HepG2 (cell line): ENCODE data around the gene MAN2A1. TPM values are rescaled to one million over a fixed set of nuclear protein-coding genes. Genes with fewer than 3 reads are reported as not detected.

Source experiments
- ATAC-seq: fragments of 200-7000 bp; cut with Tn5 transposase; 3 replicates; pipeline ENCODE4 v1.9.1; 2020; ENCODE audit warnings: mild to moderate bottlenecking, moderate library complexity
- BruUV-seq: library from RNA; stranded (reverse); fragments of 400-500 nt; replicated peaks from 2 replicates; lab custom pipeline; 2021; lab: Mats Ljungman, UMichigan
- CTCF ChIA-PET: fragments of 300-600 bp; formaldehyde crosslinking; extraction: SDS; loops from one replicate; lab custom pipeline; 2021; ENCODE audit warnings: low total read pairs, inconsistent platforms, low intra/inter-chr PET ratio; lab: Yijun Ruan, JAX
- POLR2A ChIA-PET: fragments of 350-600 bp; sonication (Branson Sonifier 250); formaldehyde crosslinking; loops from one replicate; lab custom pipeline; 2020; ENCODE audit warnings: antibody characterized with exemption, inconsistent platforms; lab: Yijun Ruan, JAX
- DNase-seq: peaks from one replicate; pipeline ENCODE4 v3.0.0-alpha.2; 2015; ENCODE audit warnings: low spot score
- FAIRE-seq: peaks from 3 replicates; lab custom pipeline; 2011; peaks lifted over from hg19 to GRCh38; lab: Jason Lieb, UNC
- H2AFZ ChIP-seq: one replicate; pipeline ENCODE4 v1.6.1; 2011; ENCODE audit warnings: low read length, inconsistent platforms
- H3K27ac ChIP-seq: fragments of 300-600 bp; 3 replicates; pipeline ENCODE4 v1.8.0; 2011; ENCODE audit warnings: mixed run types, mild to moderate bottlenecking, mixed read lengths, low read length, inconsistent platforms; ENCODE audit not compliant: insufficient read depth; ENCODE audit errors: extremely low read length
- H3K27me3 ChIP-seq, 2 experiments: fragments of 200-600 bp in 1 of 2; 2 replicates in 1 of 2; 3 replicates in 1 of 2; pipeline versions ENCODE4 v1.6.0 to v1.8.0; 2011; ENCODE audit warnings: low read length in 2 of 2, mild to moderate bottlenecking in 2 of 2, moderate library complexity in 2 of 2, inconsistent platforms in 1 of 2; ENCODE audit not compliant: insufficient read depth in 2 of 2, control insufficient read depth in 1 of 2
- H3K36me3 ChIP-seq, 2 experiments: fragments of 200-600 bp in 1 of 2; replicated peaks in 1 of 2; 2 replicates in 1 of 2; 3 replicates in 1 of 2; pipeline versions ENCODE4 v1.5.1 to v1.8.0; 2011; ENCODE audit warnings: low read length in 2 of 2, inconsistent platforms in 1 of 2; ENCODE audit not compliant: insufficient read depth in 2 of 2, control insufficient read depth in 1 of 2
- H3K4me1 ChIP-seq: 2 replicates; pipeline ENCODE4 v1.5.1; 2012; ENCODE audit warnings: low read length, inconsistent platforms; ENCODE audit not compliant: insufficient read depth
- H3K4me2 ChIP-seq: 2 replicates; pipeline ENCODE4 v1.6.0; 2011; ENCODE audit warnings: low read depth, low read length, inconsistent platforms
- H3K4me3 ChIP-seq, 3 experiments: fragments of 200-600 bp in 1 of 3; sonication (generic), shearing (Covaris generic) in 1 of 3; replicated peaks in 1 of 3; 2 replicates each; pipeline ENCODE4 v1.5.1; 2011 to 2016; ENCODE audit warnings: low read length in 3 of 3, inconsistent platforms in 2 of 3, low read depth in 2 of 3, mild to moderate bottlenecking in 2 of 3, control low read depth in 1 of 3, mixed read lengths in 1 of 3; ENCODE audit not compliant: insufficient read depth in 1 of 3
- H3K79me2 ChIP-seq: one replicate; pipeline ENCODE4 v1.6.1; 2011; ENCODE audit warnings: low read length, inconsistent platforms; ENCODE audit not compliant: insufficient read depth
- H3K9ac ChIP-seq: 2 replicates; pipeline ENCODE4 v1.6.0; 2011; ENCODE audit warnings: mild to moderate bottlenecking, low read depth, low read length, inconsistent platforms; ENCODE audit not compliant: insufficient read depth
- H3K9me3 ChIP-seq: 2 replicates; pipeline ENCODE4 v1.5.1; 2012; ENCODE audit warnings: mild to moderate bottlenecking, low read length
- H4K20me1 ChIP-seq: 2 replicates; pipeline ENCODE4 v1.6.0; 2011; ENCODE audit warnings: inconsistent platforms, mild to moderate bottlenecking, low read length, moderate library complexity; ENCODE audit not compliant: insufficient read depth
- ATF7-NPFF ChIP-seq: sonication (generic); formaldehyde crosslinking; IDR thresholded peaks from 2 replicates; pipeline ENCODE4 v1.8.1; 2023; ENCODE audit warnings: mild to moderate bottlenecking, low read depth, missing genetic modification reagents, moderate library complexity
- EP300 ChIP-seq, 3 experiments: sonication (generic) in 1 of 3; formaldehyde crosslinking in 1 of 3; IDR thresholded peaks; 2 replicates each; pipeline versions ENCODE4 v1.5.1 to v1.6.1; 2011 to 2020; ENCODE audit warnings: low read depth in 2 of 3, low read length in 2 of 3, borderline replicate concordance in 1 of 3, improper control_type of control experiment in 1 of 3, mild to moderate bottlenecking in 1 of 3, missing genetic modification reagents in 1 of 3, moderate library complexity in 1 of 3
- FOXA1 ChIP-seq, 2 experiments: fragments of 450-650 bp in 1 of 2; sonication (generic) in 1 of 2; formaldehyde crosslinking in 1 of 2; IDR thresholded peaks; 2 replicates each; pipeline versions ENCODE4 v1.4.0 to v1.6.1; 2016 to 2020; ENCODE audit warnings: missing genetic modification reagents in 1 of 2
- MLX ChIP-seq: IDR thresholded peaks from 2 replicates; pipeline ENCODE4 v1.6.1; 2016
- MTF2 ChIP-seq: sonication (generic); formaldehyde crosslinking; IDR thresholded peaks from 2 replicates; pipeline ENCODE4 v1.5.0; 2020; ENCODE audit warnings: missing genetic modification reagents, borderline replicate concordance
- PCBP2 ChIP-seq: fragments of 200-400 bp; formaldehyde crosslinking; optimal IDR thresholded peaks from 2 replicates; pipeline ENCODE3; 2018; ENCODE audit warnings: low read length, low read depth; ENCODE audit not compliant: poor library complexity, severe bottlenecking
- PHF21A ChIP-seq: sonication (generic); formaldehyde crosslinking; IDR thresholded peaks from 2 replicates; pipeline ENCODE4 v1.5.0; 2020; ENCODE audit warnings: mild to moderate bottlenecking, missing genetic modification reagents
- RBM39 ChIP-seq: fragments of 200-400 bp; formaldehyde crosslinking; IDR thresholded peaks from one replicate; pipeline ENCODE4 v1.6.1; 2018; ENCODE audit warnings: antibody characterized with exemption, mild to moderate bottlenecking, low read depth, low read length; ENCODE audit not compliant: poor library complexity, severe bottlenecking
- SALL1 ChIP-seq: sonication (generic); formaldehyde crosslinking; IDR thresholded peaks from 2 replicates; pipeline ENCODE4 v1.8.0; 2022; ENCODE audit warnings: mild to moderate bottlenecking, missing genetic modification reagents
- SMARCC2 ChIP-seq: fragments of 450-650 bp; IDR thresholded peaks from 2 replicates; pipeline ENCODE4 v1.6.1; 2017; ENCODE audit warnings: antibody characterized with exemption, mild to moderate bottlenecking
- ZNF12 ChIP-seq: sonication (generic); formaldehyde crosslinking; IDR thresholded peaks from 2 replicates; pipeline ENCODE4 v1.5.0; 2020; ENCODE audit warnings: missing genetic modification reagents
- ZNF501 ChIP-seq: sonication (generic); formaldehyde crosslinking; IDR thresholded peaks from 2 replicates; pipeline ENCODE4 v1.5.1; 2020; ENCODE audit warnings: mild to moderate bottlenecking, moderate library complexity, missing genetic modification reagents
- ZNF572 ChIP-seq: sonication (generic); formaldehyde crosslinking; IDR thresholded peaks from 2 replicates; pipeline ENCODE4 v1.5.1; 2020; ENCODE audit warnings: mild to moderate bottlenecking, missing genetic modification reagents
- ZNF605 ChIP-seq: sonication (generic); formaldehyde crosslinking; IDR thresholded peaks from 2 replicates; pipeline ENCODE4 v1.8.0; 2022; ENCODE audit warnings: mild to moderate bottlenecking, missing genetic modification reagents
- ZNF761 ChIP-seq: sonication (generic); formaldehyde crosslinking; conservative IDR thresholded peaks from 2 replicates; pipeline ENCODE4 v1.4.0; 2020; ENCODE audit warnings: mild to moderate bottlenecking, missing genetic modification reagents
- WGBS: methylation state at CpG from one replicate; pipeline ENCODE4 v1.1.6; 2017; ENCODE audit warnings: low lambda C conversion rate; 5-methylcytosine and 5-hydroxymethylcytosine counted together
- in situ Hi-C: cut with HindIII; loops from 2 replicates; pipeline ENCODE4 v1.10.0; 2017; ENCODE audit warnings: low pct_unique_long_range_greater_than_20kb; ENCODE audit not compliant: extremely low pct_ligation_motif_present
- intact Hi-C: fragments of 100-400 bp; cut with micrococcal nuclease; formaldehyde crosslinking; loops from one replicate; pipeline ENCODE4 v1.10.0; 2022; ENCODE audit not compliant: unreplicated experiment
- polyA plus RNA-seq, 8 experiments: library from polyadenylated mRNA; depleted of rRNA in 3 of 8; stranded (reverse) in 7 of 8; unstranded in 1 of 8; fragments of >200 nt; fragmentation: Illumina TruSeq in 4 of 8; extraction: Trizol in 4 of 8; gene quantifications; 2 replicates each; pipeline versions ENCODE4 v1.2.1 to v1.2.3, GENCODE V29; 2011 to 2016; ENCODE audit warnings: low read depth in 4 of 8, missing spikeins in 1 of 8, mixed read lengths in 1 of 8; ENCODE audit not compliant: insufficient read depth in 1 of 8
- total RNA-seq, 5 experiments: library from RNA; depleted of rRNA; stranded (reverse); fragments of >200 nt; fragmentation: Illumina TruSeq; extraction: Trizol; gene quantifications; 2 replicates each; pipeline ENCODE4 v1.2.3, GENCODE V29; 2016; ENCODE audit warnings: low read depth in 1 of 5

MAN2A1 gene
- total and polyA plus RNA-seq, 2 of the 13 experiments (the other 11 are each of a cell fraction or from before 2014, with no cell fraction given) = 56.2 to 80.5 TPM

GRCh38 chr5:109767184-109767995 lies 77.7 kb downstream of the MAN2A1 start:
- H3K4me2 ChIP-seq = no peak overlapping the region
- no TSS peak for BruUV-seq
- H3K9ac ChIP-seq = no peak overlapping the region
- no peak overlapping the region for H2AFZ ChIP-seq
- FAIRE-seq (no peak), DNase-seq (no peak), ATAC-seq (no peak)
- peaks cover 7 to 39% of the 10 kb centered on the region in 2 experiments for H3K36me3 ChIP-seq
- WGBS = 98% methylated on average over 4 of the region's 4 CpGs
- intact Hi-C loops = no loop called here
- POLR2A ChIA-PET = no interaction called here
- H3K4me1 ChIP-seq = no peaks in the 10 kb centered on the region
- no peak overlapping the region for H3K4me3 ChIP-seq
- no peak for TF ChIP-seq ZNF12 (CRISPR knock-in tag)
- TF ChIP-seq PCBP2 = no peak
- TF ChIP-seq ZNF501 (CRISPR knock-in tag) = no peak
- TF ChIP-seq, all 625 proteins: peak for 0
- Histone ChIP-seq H3K27me3 (no peaks in the 10 kb centered on the region), H3K27ac (no peak overlapping the region), H3K79me2 (peaks cover 3% of the 10 kb centered on the region), H3K9me3 (no peaks in the 10 kb centered on the region), H4K20me1 (no peaks in the 10 kb centered on the region)
- in situ Hi-C loops = no loop called here
- CTCF ChIA-PET = no interaction called here

DNA sequence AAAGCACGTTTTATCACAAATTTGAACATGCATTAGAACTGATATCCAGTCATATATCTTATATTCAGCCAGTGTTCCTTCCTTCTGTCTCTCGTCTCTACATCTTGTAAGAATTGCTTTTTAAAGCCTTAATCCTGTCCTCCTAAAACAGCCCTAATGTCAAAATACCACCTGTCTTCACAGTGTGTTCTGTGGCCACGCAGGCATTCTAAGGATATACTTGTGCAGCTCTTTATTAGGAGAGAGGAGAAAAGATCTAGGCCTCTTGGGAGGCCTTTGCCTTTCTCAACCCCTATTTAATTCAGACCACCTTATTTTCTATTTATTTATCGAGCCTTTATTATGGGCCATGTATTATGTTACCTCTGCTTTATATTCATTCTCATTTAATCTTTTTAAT lies 78.3 kb downstream of the MAN2A1 start:
- no peak for TF ChIP-seq SMARCC2
- TF ChIP-seq RBM39 = no peak
- no peak for TF ChIP-seq SALL1
- TF ChIP-seq ZNF605 (CRISPR knock-in tag) = no peak
- no peak for TF ChIP-seq ZNF572 (CRISPR knock-in tag)
- TF ChIP-seq ZNF761 (CRISPR knock-in tag) = no peak
- TF ChIP-seq EP300 (IDR thresholded peaks at IDR 0.05; ENCODE audit: low read depth in 2 of 2, low read length in 2 of 2) = no peak
- TF ChIP-seq EP300 (CRISPR knock-in tag; IDR thresholded peaks at IDR 0.05; ENCODE audit: borderline replicate concordance) = no peak
- TF ChIP-seq FOXA1 (IDR thresholded peaks at IDR 0.05) = no peak
- TF ChIP-seq FOXA1 (CRISPR knock-in tag; IDR thresholded peaks at IDR 0.05) = no peak
- TF ChIP-seq MTF2 (CRISPR knock-in tag) = no peak
- TF ChIP-seq ATF7-NPFF (CRISPR knock-in tag) = no peak
- no peak for TF ChIP-seq PHF21A (CRISPR knock-in tag)
- TF ChIP-seq MLX = no peak
- Histone ChIP-seq H3K4me3 (no peak overlapping the region), H4K20me1 (no peaks in the 10 kb centered on the region), H3K9me3 (no peaks in the 10 kb centered on the region), H3K9ac (no peak overlapping the region), H3K27me3 (no peaks in the 10 kb centered on the region), H3K79me2 (peaks cover 3% of the 10 kb centered on the region), H2AFZ (no peak overlapping the region), H3K4me1 (no peaks in the 10 kb centered on the region), H3K27ac (no peak overlapping the region), H3K36me3 (peaks cover 4 to 39% of the 10 kb centered on the region in 2 experiments; a peak in 3 of 5 replicates), H3K4me2 (no peak overlapping the region)
- FAIRE-seq (no peak), ATAC-seq (no peak), DNase-seq (no peak)
- BruUV-seq = no TSS peak
- intact Hi-C loops = no loop called here
- ChIA-PET CTCF (no interaction called here), POLR2A (no interaction called here)
- WGBS = over 99% methylated on average over 4 of the region's 4 CpGs
- in situ Hi-C loops = no loop called here
